ENCODE data around the gene WFDC9.

GRCh38 chr20:45564760-45565276 lies 66.3 kb downstream of the WFDC9 start:
- TF ChIP-seq CTCF (IDR thresholded peaks at IDR 0.05) (no peak), POLR2A (IDR thresholded peaks at IDR 0.05) (no peak)
